NCI-H510A (cell line): ENCODE results near the gene SFT2D2.

Source experiments
- DNase-seq: peaks from one replicate; lab custom pipeline; 2025; lab: John Stamatoyannopoulos, UW

SFT2D2 gene

GRCh38 chr1:168265596-168265995 lies 39.8 kb downstream of the SFT2D2 start:
- no peak for DNase-seq

DNA sequence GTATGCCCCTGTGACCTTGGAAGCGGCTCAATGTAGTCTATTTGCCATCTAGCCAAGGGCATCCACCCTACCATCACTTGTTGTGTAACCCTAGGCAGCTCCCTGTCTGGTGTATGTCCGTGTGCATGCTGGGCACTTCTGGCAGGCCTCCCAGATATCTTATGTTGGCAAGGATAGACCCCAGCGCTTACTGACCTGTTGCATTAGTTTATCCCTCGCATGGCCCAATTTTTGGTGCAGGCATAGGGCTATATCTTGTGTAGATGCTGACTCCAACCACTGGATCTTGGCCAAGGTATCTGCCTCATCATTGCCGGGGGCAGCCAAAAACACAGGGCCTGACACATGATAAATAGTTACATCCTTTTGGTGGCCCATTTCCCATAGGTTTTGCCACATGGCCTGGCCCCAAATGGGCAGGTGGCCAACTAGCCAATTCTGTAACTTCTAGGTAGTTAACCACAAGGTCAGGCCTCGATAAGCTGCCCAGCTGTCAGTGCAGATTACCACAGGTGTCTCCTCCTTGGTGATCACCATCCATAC lies 40.9 kb downstream of the SFT2D2 start:
- DNase-seq: no peak

GRCh38 chr1:168271636-168272035 lies 45.8 kb downstream of the SFT2D2 start:
- DNase-seq: no peak

GRCh38 chr1:168273575-168273974 lies 47.8 kb downstream of the SFT2D2 start:
- no peak for DNase-seq

GRCh38 chr1:168279253-168279652 lies 53.4 kb downstream of the SFT2D2 start:
- DNase-seq: no peak

- DNase-seq: no peak
Measured at GRCh38 chr1:168280296-168280927, 54.6 kb downstream of the SFT2D2 start, which contains the start of gene TBX19. Gene TBX19 (plus strand): TSS chr1:168280877. CDS start chr1:168281091, 214 bp downstream.

DNA sequence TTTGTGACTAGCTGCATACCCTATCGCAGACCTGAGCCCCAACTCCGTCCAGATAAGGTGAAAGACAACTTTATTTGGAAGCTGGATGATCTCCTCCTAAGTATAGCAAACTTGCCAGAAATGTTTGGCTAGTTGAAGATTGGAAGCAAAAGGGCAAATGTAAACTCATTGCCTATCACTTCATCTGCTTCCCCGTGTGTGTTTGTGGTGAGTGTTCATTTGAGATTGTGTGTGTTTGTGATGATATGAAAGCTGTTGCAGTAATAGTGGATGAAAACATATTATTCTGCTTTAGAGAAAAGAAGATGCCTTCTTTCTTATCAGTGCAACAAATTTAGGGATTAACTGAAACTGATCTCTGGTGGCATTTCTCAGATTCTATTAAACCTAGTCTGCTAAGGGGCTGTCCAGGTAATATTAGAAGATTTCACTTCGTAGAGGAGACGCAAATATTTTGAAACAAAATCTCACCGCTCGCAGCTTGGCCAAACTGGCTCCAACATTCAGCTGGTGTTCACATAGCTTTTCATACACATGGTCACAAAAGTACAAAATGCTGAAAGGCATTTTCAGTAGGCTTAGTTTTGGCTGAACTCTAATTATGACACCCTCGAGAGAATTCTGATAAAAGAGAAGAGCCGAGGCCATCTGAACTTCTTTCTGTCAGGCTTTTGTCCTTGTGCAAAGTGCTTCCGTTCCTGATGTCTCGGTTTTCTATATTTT lies 56.0 kb downstream of the SFT2D2 start:
- DNase-seq: no peak

- DNase-seq: no peak
Measured at GRCh38 chr1:168285521-168285790, 59.7 kb downstream of the SFT2D2 start.

DNA sequence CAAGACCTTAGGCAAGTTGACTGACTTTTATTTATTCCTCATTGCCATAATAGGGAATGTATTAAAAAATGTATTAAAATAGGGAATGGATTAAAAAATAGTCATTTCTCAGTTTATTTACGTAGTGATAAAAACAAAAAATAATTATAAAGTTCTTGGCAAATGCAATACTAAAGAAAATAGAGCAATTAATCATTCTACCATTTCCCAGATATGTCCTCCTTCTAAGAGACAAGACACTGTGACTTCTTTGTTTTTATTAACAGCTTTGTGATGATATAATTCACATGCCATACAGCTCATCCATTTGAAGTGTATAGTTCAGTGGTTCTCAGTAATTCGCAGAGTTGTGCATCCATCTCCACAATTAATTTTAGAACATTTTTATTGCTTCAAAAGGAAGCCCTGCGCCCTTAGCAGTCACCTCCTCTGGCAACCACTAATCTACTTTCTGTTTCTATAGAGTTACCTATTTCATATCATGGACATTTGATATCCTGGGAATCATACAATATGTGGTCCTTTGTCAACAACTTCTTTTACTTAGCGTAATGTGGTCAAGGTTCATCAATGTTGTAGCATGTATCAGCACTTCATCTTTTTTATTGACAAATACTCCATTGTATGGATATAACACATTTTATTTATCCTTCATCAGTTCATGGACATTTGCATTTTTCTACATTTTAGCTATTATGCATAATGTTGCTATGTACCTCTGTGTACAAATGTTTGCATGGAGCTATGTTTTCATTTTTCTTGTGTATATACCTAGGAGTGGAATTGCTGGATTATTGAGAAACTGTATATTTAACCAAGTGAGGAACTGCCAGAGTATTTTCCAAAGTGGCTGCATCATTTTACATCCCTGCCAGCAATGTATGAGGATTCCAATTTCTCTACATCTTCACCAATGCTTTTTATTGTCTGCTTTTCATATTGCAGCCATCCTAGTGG lies 60.4 kb downstream of the SFT2D2 start:
- no peak for DNase-seq

GRCh38 chr1:168287237-168287664 lies 61.4 kb downstream of the SFT2D2 start:
- no peak for DNase-seq

DNA sequence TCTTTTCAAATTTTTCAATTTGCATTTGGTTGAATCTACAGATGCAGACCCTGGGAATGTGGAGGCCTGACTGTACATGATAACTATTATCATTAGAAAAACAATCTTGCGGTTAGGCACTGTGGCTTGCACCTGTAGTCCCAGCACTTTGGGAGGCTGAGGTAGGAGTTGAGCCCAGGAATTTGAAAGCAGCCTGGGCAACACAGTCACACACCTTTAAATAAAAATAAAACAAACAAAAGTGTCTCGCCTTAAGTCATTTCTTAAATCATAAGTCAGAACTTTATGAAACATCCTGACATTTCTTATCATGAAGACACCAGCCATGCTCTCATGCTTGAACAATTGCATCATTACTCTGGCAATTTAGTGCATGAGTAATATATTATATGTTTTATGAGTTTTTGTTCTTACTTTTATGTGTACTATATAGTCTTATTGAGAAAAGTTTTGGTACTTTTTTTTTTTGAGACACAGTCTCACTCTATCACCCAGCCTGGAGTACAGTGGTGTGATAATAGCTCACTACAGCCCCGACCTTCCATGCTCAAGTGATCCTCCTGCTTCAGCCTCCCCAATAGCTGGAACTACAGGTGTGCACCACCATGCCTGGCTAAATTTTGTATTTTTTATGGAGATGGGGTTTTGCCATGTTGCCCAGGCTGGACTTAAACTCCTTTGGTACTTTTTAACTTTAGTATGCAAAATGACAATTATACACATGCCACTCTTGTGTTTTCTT lies 62.7 kb downstream of the SFT2D2 start:
- DNase-seq: no peak

DNA sequence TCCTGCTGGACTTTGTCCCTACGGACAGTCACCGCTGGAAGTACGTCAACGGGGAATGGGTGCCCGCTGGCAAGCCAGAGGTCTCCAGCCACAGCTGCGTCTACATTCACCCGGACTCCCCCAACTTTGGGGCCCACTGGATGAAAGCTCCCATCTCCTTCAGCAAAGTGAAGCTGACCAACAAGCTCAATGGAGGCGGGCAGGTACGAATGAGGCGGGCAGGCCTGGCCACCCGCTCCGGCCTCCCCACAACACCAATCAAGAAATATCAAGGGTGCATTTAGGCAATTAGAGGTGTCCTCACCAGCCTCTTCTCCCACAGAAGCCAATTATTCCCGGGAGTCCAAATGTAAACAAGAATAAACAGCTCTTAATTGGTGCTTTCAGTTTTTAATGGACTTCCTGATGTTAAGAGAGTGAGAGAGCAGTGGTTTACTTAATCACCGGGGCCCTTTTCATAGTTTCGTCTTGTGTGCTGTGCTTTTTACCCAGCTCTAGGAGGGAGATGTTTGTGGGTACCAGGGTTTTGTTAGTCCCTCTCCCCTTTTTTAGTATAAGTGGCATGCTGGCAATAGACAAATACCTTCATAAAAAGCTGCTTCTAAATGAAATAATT lies 65.5 kb downstream of the SFT2D2 start:
- no peak for DNase-seq

DNA sequence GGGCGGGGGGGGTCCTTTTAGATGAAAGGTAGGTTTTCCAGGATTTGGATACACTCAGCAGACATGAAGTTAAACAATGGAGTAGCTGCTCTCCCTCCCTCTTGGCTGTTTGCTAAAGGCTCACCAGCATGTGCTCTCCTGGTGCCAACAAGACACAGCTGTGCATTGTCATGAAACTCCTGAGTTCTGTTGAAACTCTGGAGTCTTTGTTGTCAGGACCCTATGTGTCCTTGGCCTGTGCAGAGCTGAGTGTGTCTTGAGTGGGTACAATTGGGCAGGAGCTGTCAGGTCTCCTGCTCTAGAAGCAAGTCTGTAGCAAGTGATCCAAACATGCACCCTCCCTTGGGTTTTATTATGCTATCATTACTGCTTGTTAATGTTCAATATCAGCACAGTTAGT lies 67.6 kb downstream of the SFT2D2 start:
- no peak for DNase-seq

DNA sequence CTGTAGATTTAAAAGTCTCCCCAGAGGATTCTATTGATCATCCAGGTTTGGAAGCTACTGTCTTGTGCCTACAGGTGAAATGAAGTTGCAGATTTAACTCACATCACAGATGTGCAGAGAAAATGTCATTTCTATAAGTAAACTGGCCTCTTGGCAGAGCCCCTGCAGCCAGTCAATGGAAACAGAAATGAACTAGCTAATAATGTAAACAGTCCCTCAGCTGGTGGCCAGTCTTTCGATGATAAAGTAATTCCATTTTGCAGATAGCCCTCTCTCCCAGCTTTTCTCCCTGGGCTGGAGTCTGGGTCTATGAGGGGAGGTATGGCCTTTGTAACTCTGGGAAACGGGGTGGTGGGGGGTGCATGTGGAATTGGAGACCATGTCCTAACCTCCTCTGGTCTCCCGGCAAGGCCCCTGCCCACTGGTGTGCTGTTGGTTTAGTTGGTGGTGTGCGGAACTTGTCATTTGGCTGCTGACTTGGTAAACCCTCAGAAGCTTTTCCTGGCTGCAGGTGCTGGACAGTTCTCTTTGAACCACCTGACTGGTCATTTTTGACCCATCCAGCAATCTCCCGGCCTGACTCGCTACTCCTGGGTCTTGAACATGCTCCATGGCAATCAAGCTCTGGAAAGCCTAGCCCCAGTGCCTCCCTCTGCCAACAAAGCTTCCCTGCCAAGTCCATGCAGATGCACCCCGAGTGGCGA lies 69.8 kb downstream of the SFT2D2 start:
- DNase-seq: no peak

DNA sequence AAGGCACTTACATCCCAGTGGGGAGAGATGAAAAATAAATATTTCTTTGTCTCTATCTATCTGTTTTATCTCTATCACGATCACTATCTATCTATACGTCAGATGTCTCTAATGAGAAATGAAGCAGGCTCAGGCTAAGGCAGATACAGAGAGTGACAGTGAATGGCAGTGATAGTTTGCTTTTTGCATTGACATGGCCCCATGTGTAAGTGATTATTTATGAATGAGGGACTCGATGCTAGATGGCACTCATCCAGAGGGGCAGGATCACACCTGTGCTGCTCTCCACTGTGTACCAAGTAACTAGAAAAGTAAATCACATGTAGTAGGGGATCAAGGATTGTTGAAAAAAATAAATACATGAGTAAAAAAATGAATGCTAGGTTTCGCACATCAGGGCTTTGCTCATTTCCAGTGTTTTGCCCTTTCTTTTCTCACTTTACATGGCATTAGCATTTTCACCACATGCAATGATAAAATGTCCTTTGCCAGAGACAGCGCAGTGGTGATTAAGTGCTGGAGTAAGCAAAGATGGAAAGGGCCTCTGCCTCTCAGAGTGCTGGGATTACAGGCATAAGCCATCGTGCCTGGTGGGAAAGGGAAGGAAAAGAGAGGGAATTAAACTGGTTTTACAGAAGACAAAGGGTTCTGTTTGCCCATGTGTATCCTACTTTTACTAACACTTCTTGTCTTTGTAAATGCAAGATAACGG lies 71.4 kb downstream of the SFT2D2 start:
- DNase-seq: no peak

GRCh38 chr1:168298446-168298845 lies 72.6 kb downstream of the SFT2D2 start:
- no peak for DNase-seq

- no peak for DNase-seq
Measured at GRCh38 chr1:168300626-168301025, 74.8 kb downstream of the SFT2D2 start.

DNA sequence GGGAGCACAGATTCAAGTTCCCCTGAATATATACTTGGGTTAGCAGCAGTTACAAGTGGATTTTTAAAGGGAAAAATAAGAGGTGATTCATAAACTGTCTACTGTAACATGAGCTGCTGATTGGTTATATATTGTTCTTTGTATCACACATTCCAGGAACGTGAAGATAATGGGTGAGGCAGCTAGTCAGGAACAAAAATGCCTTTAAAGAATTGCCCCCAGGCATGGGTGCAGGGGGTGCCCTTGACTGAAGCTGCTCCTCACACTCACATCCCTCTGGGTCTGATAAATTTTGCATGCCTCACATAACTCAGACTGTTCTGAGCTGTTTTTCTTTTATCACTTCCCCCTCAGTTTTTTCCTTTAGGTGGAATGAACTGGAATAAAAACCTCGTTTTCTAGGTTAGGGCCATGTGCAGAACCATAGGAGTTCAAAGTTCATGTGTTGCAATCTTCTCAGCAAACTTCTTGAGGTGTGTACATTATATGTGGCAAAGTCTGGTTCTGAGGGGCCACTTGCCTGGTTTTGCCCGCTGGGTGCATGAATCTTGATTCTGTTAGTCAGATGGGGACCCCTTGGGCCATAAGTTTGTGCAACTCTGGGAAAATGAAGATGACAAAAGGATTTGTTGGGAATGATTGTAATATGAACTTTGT lies 76.0 kb downstream of the SFT2D2 start:
- no peak for DNase-seq
